Measurements from ENCODE around the gene CREB3. TPM values are rescaled to one million over a fixed set of nuclear protein-coding genes. Genes with fewer than 3 reads are reported as not detected.

CREB3 gene
- total RNA-seq, 4 donors from 2014 or later: 17.8 to 39.6 (median 26.2) TPM

DNA sequence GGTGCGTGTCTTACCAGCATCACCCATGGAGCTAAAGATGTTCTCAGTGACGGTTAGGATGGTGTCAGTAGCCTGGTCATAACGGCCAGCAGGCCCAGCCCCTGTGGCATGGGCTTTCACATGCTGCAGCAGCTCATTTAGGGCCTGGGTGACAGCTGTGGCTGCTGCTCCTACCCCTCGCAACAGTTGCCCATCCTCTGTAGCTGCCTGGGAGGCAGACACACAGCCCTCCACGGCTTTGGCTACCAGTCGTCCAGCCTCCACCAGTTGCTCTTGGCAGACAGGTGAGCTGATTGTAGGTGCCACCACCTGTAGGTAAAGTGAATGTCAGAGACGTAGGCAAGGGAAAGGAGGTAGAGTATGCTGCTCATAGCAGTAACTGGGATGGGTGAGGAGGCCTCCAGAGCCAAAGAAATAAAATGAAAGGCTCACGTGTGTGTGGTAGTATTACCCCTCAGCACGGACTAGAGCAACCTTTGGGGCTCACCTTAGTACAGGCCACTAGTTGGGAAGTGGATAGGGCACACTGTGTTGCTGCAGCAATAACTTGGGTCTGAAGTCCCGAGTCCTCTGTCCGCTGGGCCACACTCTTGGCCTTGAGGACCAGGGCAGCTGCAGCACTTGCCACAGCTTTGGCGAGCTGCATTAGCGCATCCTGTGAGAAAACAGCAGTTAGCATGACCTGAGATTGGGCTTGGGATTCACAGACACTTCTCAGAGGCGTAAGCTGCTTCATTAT is 15.2 kb upstream of the CREB3 start:
- ATAC-seq (no peak), DNase-seq (no peak)
- TF ChIP-seq POLR2A (IDR thresholded peaks at IDR 0.05): no peak
- TF ChIP-seq, protein P1, sequence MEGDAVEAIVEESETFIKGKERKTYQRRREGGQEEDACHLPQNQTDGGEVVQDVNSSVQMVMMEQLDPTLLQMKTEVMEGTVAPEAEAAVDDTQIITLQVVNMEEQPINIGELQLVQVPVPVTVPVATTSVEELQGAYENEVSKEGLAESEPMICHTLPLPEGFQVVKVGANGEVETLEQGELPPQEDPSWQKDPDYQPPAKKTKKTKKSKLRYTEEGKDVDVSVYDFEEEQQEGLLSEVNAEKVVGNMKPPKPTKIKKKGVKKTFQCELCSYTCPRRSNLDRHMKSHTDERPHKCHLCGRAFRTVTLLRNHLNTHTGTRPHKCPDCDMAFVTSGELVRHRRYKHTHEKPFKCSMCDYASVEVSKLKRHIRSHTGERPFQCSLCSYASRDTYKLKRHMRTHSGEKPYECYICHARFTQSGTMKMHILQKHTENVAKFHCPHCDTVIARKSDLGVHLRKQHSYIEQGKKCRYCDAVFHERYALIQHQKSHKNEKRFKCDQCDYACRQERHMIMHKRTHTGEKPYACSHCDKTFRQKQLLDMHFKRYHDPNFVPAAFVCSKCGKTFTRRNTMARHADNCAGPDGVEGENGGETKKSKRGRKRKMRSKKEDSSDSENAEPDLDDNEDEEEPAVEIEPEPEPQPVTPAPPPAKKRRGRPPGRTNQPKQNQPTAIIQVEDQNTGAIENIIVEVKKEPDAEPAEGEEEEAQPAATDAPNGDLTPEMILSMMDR (IDR thresholded peaks at IDR 0.05 in 4 of 5, conservative IDR thresholded peaks at IDR 0.05 in 1 of 5): no peak
- no peaks in the 10 kb centered on the region for H3K4me1 ChIP-seq
- intact Hi-C loops (cut with DNase I; ENCODE audit: low total_unique reads) (no loop called here), in situ Hi-C loops (cut with MboI; ENCODE audit: low sequenced_read_pairs in 4 of 4) (no loop called here)
- H3K9me3 ChIP-seq: no peaks in the 10 kb centered on the region
- H3K27me3 ChIP-seq: no peaks in the 10 kb centered on the region
- no peak overlapping the region for H3K4me3 ChIP-seq
- peaks cover 11 to 100% of the 10 kb centered on the region in 2 donors for H3K36me3 ChIP-seq
- H3K27ac ChIP-seq: no peak overlapping the region

DNA sequence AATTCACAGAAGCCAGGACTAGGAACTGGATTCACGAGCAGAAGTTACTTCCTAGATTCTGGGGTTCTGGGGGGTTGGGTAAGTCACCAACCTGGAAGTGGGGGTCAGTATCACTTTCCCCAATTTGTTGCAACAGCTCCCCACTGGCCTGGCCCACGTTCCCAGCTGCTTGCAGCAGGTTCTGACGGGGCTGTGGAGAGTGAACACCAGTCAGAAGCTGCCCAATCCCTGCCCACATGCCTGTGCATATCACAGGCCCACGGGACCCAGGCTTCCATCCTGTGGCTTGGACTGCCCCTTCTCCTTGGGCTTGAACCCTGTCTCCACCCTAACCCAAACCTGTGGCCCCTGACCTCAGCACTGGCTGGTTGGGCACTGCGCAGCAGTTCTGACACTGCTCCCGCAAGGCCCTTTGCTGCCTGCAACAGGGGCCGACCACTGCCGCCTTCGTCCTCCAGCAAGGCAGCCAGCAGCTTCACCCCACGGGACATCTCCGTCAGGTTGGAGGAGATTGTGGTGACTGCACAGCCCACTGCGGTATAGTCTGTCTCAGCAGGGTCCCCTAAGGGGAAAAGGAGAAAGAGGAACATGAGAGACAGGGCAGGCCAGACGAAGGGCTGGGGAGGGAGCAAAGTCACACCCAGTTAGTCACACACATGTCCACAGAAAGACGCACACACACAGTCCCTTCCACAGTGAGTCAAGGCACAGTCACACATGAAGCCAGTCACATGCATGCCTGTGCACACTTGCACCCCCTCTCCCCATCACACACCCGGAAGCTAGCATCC is 13.6 kb upstream of the CREB3 start:
- H3K4me3 ChIP-seq: no peak overlapping the region
- no peak for ATAC-seq
- no peaks in the 10 kb centered on the region for H3K9me3 ChIP-seq
- no peaks in the 10 kb centered on the region for H3K27me3 ChIP-seq
- intact Hi-C loops (cut with DNase I; ENCODE audit: low total_unique reads) (no loop called here), in situ Hi-C loops (cut with MboI; ENCODE audit: low sequenced_read_pairs in 4 of 4) (no loop called here)
- H3K27ac ChIP-seq: no peak overlapping the region
- TF ChIP-seq POLR2A (IDR thresholded peaks at IDR 0.05): no peak
- TF ChIP-seq, protein P1 (IDR thresholded peaks at IDR 0.05 in 4 of 5, conservative IDR thresholded peaks at IDR 0.05 in 1 of 5): no peak
- DNase-seq: no peak
- peaks cover 11 to 100% of the 10 kb centered on the region in 2 donors for H3K36me3 ChIP-seq
- no peaks in the 10 kb centered on the region for H3K4me1 ChIP-seq

DNA sequence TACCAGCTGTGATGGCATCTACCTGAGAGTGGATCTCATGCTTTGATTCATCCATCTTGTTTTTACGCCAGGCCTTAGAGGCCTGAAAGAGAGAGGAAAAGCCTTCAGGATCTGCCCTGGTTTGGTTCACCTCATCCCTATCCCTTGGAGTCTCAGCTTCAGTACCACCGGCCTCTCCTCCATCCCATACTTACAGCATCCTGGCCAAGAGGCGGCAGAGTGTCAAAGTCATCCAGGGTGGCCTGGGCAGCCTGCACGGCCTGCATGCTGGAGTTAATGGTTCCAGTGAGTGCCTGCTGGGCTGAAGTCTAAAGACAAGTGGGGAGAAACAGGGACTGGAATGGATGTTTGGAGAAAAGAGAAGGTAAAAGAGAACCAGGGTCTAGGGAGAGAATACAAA is 12.9 kb upstream of the CREB3 start:
- Histone ChIP-seq H3K36me3 (peaks cover 11 to 100% of the 10 kb centered on the region in 2 donors), H3K27ac (no peak overlapping the region), H3K4me1 (no peaks in the 10 kb centered on the region), H3K27me3 (no peaks in the 10 kb centered on the region), H3K4me3 (no peak overlapping the region), H3K9me3 (no peaks in the 10 kb centered on the region)
- intact Hi-C loops (cut with DNase I; ENCODE audit: low total_unique reads) (no loop called here), in situ Hi-C loops (cut with MboI; ENCODE audit: low sequenced_read_pairs in 4 of 4) (no loop called here)
- no peak for ATAC-seq
- DNase-seq: no peak
- no peak for TF ChIP-seq POLR2A (IDR thresholded peaks at IDR 0.05)
- TF ChIP-seq, protein P1 (IDR thresholded peaks at IDR 0.05 in 4 of 5, conservative IDR thresholded peaks at IDR 0.05 in 1 of 5): no peak

DNA sequence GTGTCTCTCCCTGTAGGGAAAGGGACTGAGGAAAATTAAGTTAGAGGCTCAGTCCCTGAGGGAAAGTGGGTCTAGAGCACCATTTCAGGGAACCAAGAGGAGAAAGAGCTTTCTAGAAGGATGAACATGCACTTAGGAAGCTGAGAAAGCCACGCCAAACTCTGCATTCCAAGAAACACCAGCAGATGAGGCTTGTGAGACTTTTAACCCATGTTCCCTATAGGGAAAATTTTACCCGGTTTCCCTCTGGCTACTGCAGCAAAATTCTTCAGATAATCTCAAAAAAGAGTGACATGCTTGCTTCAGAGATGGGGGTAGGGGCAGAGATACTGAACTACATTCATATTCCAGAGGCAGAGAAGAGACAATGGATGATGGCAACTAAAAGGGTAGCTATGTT is 9.0 kb upstream of the CREB3 start:
- H3K36me3 ChIP-seq: peaks cover 6 to 73% of the 10 kb centered on the region in 2 donors

More for the DNA sequence above, 9.0 kb upstream of the CREB3 start:
- H3K9me3 ChIP-seq: no peaks in the 10 kb centered on the region
- ATAC-seq (no peak), DNase-seq (no peak)
- H3K27me3 ChIP-seq: no peaks in the 10 kb centered on the region
- TF ChIP-seq, protein P1 (IDR thresholded peaks at IDR 0.05 in 4 of 5, conservative IDR thresholded peaks at IDR 0.05 in 1 of 5): no peak
- no peak for TF ChIP-seq POLR2A (IDR thresholded peaks at IDR 0.05)
- intact Hi-C loops (cut with DNase I; ENCODE audit: low total_unique reads) (no loop called here), in situ Hi-C loops (cut with MboI; ENCODE audit: low sequenced_read_pairs in 4 of 4) (loop anchor here in 1 of 4 donors (10.0 kb wide), 1 partner anchor 59 kb away; the partner anchor contains the start of gene ARHGEF39)
- peaks cover 12 to 21% of the 10 kb centered on the region in 2 donors for H3K4me1 ChIP-seq
- H3K4me3 ChIP-seq: no peak overlapping the region
- H3K27ac ChIP-seq: no peak overlapping the region
